Posterior vena cava (tissue), 2 donors: ENCODE data around the gene JUND. TPM values are rescaled to one million over a fixed set of nuclear protein-coding genes. Genes with fewer than 3 reads are reported as not detected.
A peak's percentile ranks its signal among the peaks of the same experiment; 100 is the strongest.

Experiments
- DNase-seq: peaks from one replicate; pipeline ENCODE4 v3.0.0-alpha.2; 2020; ENCODE audit warnings: low spot score
- intact Hi-C, 2 donors: fragments of 100-400 bp; cut with DNase I; formaldehyde crosslinking; loops; one replicate each; pipeline versions ENCODE4 v1.14.1 to v1.14.2; 2022 to 2023
- total RNA-seq, 2 donors: library from RNA; stranded (reverse); fragmentation: NEBNext Ultra II Directional; extraction: Animal tissue kit (Norgen Biotek cat#: 25700); gene quantifications; one replicate each; pipeline ENCODE4 v1.2.1, GENCODE V29; 2021
- donor health status: DM: yes; HTN: yes; CAD: no.
- donor health status: DM: yes; HTN: yes; CAD: no.

Gene JUND
- total RNA-seq, 2 donors from 2014 or later, result 192 to 231 TPM

DNA sequence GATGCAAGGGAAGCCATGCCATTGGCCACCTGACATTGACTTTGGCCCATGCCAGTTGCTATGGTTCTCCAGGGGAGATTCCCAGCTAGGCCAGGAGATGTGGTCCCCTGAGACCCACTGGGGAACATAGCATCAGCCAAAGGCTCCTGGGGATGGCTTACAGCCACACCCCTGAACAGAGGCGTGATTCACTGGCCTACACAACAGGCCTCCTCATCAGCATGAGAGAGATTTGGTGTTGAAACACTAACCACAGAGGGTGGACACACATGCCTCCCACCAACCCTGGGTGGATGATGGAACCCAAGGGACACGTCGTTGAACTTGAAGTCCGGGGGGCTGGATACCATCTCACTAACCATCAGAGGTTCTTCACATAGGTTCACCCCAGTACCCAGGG lies 21.5 kb downstream of the JUND start:
- no peak for DNase-seq
- intact Hi-C loops, result loop anchor here in 1 of 2 donors (10.0 kb wide), 1 partner anchor 55 kb away; the partner anchor contains the start of gene RAB3A

GRCh38 chr19:18257503-18258470 lies 23.6 kb downstream of the JUND start:
- DNase-seq, result no peak
- intact Hi-C loops, result loop anchor here in 1 of 2 donors (10.0 kb wide), 1 partner anchor 53 kb away; the partner anchor contains the start of gene RAB3A

DNA sequence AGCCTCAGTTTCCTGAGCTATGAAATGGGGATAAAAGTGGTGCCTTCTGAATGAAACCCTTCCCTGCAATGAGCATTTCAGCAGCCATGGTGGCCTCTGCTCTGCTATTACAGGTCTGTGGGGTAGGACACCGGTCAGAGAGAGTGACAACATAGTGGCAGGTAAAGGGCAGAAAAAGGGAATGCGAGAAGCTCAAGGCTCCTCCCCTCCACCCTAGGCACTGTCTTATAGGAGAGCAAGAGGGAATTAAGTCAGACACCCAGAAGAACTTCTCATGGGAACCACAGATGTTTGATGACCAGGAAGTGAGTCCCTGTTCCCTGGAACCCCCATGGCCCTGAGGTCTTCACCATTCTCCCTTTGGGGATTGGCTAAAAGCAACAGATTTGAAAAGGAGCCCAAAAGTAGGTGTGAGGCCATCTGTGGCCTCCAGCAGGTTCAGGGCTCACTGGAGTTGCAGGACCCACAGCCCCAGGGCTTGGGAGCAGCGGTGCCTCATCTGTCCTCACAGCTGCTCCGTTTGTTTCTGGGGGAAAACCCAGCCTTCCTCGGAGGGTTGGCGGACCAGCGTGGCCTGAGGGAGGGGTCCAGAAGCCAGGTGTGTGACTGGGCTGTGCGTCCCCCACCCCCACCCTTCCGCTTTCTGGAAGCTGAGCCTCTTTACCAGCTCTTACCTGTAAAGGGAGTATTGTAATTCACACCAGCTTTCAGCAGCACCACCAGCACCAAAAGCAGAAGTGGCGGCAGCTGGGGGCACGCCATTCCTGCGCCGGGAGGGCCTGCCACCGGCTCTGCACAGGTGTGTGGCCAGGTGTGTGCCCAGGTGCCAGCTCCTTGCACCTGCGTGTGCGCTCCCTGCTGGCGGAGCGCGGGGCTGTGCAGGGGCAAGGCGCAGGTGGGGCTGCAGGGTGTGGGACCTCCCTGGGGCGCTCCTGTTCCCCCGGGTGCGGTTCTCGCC lies 26.6 kb downstream of the JUND start:
- intact Hi-C loops, result loop anchor here (5.0 to 10.0 kb wide), 3 partner anchors 43 to 143 kb away; partner anchors contain the start of gene RAB3A (in 1 of the 2)
- DNase-seq, result no peak

DNA sequence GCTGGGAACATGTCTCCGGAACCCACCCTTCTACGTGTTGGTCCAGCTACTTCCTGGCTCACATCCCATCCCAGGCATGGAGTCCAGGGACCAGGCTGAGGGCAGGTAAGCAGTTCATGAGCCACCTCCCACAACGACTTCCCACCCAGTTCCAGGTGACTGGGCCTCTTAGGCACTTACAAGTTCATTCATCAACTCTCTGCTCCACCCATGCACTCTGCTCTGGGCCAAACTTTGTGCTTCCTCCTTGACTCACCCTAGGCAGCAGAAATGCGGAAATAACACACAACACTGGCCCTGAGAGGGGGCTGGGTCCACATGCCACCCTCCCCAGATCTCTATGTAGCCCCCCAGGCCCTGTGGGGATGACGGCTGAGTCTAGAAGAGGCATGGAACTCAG lies 27.7 kb downstream of the JUND start:
- intact Hi-C loops, result loop anchor here (5.0 to 10.0 kb wide), 3 partner anchors 41 to 141 kb away; partner anchors contain the start of gene RAB3A (in 1 of the 2)
- DNase-seq, result no peak

DNA sequence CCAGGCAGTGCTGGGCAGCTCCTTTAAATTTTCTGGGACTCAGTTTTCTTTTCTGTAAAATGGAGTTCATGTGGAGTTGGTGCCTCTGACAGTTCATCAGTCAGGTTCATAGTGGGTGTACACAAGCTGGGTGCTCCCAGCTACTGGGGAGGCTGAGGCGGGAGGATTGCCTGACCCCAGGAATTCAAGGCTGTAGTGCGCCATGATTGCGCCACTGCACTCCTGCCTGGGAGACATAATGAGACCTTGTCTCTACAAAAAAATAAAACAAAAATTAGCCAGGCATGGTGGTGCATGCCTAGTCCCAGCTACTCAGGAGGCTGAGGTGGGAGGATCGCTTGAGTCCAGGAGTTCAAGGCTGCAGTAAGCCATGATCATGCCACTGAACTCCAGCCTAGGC lies 28.3 kb downstream of the JUND start:
- intact Hi-C loops, result loop anchor here (5.0 to 10.0 kb wide), 3 partner anchors 41 to 141 kb away; partner anchors contain the start of gene RAB3A (in 1 of the 2)

DNA sequence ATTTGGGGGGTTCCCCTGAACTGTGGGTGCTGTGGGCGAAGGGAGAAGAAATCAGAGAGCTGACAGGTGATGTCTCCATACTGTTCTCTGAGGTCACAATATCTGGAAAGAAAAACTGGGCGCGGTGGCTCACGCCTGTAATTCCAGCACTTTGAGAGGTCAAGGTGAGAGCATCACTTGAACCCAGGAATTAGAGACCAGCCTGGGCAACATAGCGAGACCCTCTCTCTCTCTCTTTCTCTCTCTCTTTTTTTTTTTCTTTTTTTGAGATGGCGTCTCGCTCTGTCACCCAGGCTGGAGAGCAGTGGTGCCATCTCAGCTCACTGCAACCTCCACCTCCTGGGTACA lies 29.1 kb downstream of the JUND start:
- intact Hi-C loops, result loop anchor here (1.0 to 10.0 kb wide), 4 partner anchors 20 to 140 kb away; partner anchors contain the start of gene RAB3A (in 1 of the 2)

More for the DNA sequence above, 28.3 kb downstream of the JUND start:
- no peak for DNase-seq

GRCh38 chr19:18251587-18252369 lies 29.6 kb downstream of the JUND start:
- peak; percentile 91 for DNase-seq
- intact Hi-C loops, result loop anchor here (1.0 to 10.0 kb wide), 4 partner anchors 21 to 139 kb away; partner anchors contain the start of gene RAB3A (in 1 of the 2)

More for the DNA sequence above, 29.1 kb downstream of the JUND start:
- DNase-seq, result no peak

- no peak for DNase-seq
- intact Hi-C loops, result loop anchor here (5.0 to 10.0 kb wide), 3 partner anchors 38 to 138 kb away; partner anchors contain the start of gene RAB3A (in 1 of the 2)
These were observed 31.6 kb downstream of the JUND start for GRCh38 chr19:18249834-18250233.

- DNase-seq, result no peak
- intact Hi-C loops, result no loop called here
These were observed 36.1 kb downstream of the JUND start for GRCh38 chr19:18245297-18245696.

- no peak for DNase-seq
- intact Hi-C loops, result no loop called here
These were observed 42.1 kb downstream of the JUND start for GRCh38 chr19:18239303-18239702.

DNA sequence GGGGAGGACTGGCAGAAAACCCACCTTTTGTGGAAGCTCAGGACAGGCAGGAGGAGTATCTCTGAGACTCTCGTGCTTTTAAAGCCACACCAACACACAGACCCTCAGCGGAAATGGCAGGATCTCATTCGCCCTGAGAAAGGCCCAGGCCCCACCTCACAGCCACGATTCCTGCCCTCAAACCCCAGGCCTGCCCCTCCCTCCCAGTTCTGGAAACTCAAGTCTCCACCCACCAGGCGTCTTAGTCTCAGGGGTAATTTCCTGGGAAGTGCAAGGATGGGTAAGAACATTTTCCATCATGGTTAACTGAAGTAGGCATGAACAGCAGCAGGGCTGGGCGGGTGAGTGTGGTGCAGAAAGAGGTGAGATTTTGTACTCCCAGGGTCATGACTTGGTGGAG lies 47.2 kb downstream of the JUND start:
- no peak for DNase-seq
- intact Hi-C loops, result no loop called here

- intact Hi-C loops, result no loop called here
- no peak for DNase-seq
These were observed 48.1 kb downstream of the JUND start for GRCh38 chr19:18233224-18233825.

DNA sequence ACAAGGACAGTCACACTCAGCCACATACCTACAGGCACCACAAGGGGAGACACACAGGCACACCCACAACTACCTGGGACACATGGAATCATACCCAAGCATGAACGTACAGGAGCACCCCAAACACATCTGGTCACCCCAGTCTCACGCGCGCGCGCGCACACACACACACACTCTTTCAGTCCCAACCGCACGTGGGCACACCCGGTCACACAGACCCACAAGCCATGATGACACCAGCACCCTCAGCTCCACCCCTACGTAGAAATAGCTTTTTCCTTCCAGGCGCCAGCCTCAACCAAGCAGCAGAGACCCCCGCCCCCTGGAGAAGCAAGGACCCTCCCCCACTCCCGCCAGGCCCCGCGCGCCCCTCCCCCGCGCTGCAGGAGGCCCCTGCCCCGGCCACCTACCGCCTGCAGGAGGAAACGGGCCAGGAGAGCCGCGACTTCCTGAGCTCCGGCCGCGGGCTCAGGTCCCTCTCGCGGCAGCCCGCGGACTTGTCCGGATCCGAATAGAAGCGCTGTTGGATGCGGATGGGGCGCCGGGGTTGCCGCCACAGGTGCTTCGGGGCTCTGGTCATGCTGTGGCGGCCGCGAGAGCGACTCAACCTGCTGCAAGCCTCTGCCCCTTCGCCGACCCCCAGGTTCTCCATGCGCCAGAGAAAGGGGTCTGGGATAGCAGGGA lies 48.7 kb downstream of the JUND start:
- intact Hi-C loops, result no loop called here
- DNase-seq, result no peak

- DNase-seq, result no peak
- intact Hi-C loops, result no loop called here
These were observed 49.6 kb downstream of the JUND start for GRCh38 chr19:18231775-18232174.

GRCh38 chr19:18230941-18231734 lies 50.3 kb downstream of the JUND start:
- DNase-seq, result no peak

GRCh38 chr19:18229915-18230314 lies 51.5 kb downstream of the JUND start:
- DNase-seq, result no peak
- intact Hi-C loops, result no loop called here

More at GRCh38 chr19:18230941-18231734, 50.3 kb downstream of the JUND start:
- intact Hi-C loops, result no loop called here
